Measurements from ENCODE around the gene IQCF2.

The IQCF2 gene

DNA sequence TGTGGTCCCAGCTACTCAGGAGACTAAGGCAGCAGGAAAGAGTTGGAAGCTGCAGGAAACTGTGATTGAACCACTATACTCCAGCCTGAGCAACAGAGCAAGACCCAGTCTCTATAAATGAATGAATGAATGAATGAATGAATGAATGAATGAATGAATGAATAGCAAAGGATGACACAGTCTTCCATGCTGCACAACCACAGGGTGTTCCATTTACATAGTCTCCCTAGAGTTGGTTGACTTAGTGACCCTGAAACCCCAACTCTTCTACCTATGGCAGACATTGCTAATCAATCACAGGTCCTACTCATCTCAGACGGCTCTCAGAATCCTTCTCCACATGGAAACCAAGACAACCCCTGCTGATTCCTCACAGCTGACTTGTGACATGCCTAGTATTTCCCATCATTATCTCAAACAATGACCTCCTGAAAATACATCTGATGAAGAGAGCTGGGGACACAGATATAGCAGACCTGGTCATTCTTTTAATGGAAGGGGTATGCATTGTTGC lies 11.9 kb downstream of the IQCF2 start:
- TF ChIP-seq, protein P1, sequence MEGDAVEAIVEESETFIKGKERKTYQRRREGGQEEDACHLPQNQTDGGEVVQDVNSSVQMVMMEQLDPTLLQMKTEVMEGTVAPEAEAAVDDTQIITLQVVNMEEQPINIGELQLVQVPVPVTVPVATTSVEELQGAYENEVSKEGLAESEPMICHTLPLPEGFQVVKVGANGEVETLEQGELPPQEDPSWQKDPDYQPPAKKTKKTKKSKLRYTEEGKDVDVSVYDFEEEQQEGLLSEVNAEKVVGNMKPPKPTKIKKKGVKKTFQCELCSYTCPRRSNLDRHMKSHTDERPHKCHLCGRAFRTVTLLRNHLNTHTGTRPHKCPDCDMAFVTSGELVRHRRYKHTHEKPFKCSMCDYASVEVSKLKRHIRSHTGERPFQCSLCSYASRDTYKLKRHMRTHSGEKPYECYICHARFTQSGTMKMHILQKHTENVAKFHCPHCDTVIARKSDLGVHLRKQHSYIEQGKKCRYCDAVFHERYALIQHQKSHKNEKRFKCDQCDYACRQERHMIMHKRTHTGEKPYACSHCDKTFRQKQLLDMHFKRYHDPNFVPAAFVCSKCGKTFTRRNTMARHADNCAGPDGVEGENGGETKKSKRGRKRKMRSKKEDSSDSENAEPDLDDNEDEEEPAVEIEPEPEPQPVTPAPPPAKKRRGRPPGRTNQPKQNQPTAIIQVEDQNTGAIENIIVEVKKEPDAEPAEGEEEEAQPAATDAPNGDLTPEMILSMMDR (IDR thresholded peaks at IDR 0.05; ENCODE audit: insufficient read depth, low read length, poor library complexity, severe bottlenecking): no peak
- DNase-seq (ENCODE audit: extremely low read depth, insufficient read length): no peak

DNA sequence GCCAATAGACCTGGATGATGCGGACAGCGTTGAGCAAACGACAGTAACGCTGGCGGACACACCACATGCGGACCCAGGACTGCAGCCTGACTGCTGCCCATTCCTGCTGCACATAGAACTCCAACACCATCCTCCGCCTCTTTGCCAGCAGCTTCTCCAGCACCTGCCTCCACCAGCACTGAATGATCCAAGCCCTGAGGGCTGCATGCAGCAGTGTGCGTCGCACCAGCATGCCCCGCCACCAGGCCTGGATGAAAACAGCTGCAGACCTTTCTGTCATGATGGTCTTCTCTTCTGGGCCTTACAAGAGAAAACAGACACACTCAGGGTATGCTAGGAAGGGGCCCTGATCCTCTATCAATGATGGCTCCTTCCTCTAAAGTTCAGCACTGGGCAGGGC lies 12.5 kb downstream of the IQCF2 start:
- TF ChIP-seq, protein P1 (IDR thresholded peaks at IDR 0.05; ENCODE audit: insufficient read depth, low read length, poor library complexity, severe bottlenecking): no peak
- no peak for DNase-seq (ENCODE audit: extremely low read depth, insufficient read length)
- H3K4me3 ChIP-seq (replicated peaks; ENCODE audit: low read depth, low read length): no peak overlapping the region
- no peaks in the 10 kb centered on the region; the same call in none of the 2 replicates for H3K27me3 ChIP-seq (replicated peaks; ENCODE audit: control insufficient read depth, insufficient read depth, low read length)
- H3K36me3 ChIP-seq (ENCODE audit: control insufficient read depth, insufficient read depth, low read length): no peaks in the 10 kb centered on the region

More for the DNA sequence above, 11.9 kb downstream of the IQCF2 start:
- no peaks in the 10 kb centered on the region for H3K36me3 ChIP-seq (ENCODE audit: control insufficient read depth, insufficient read depth, low read length)
- H3K27me3 ChIP-seq (replicated peaks; ENCODE audit: control insufficient read depth, insufficient read depth, low read length): no peaks in the 10 kb centered on the region; the same call in none of the 2 replicates
- no peak overlapping the region for H3K4me3 ChIP-seq (replicated peaks; ENCODE audit: low read depth, low read length)

GRCh38 chr3:51874411-51874810 lies 13.0 kb downstream of the IQCF2 start:
- Histone ChIP-seq H3K4me3 (replicated peaks; ENCODE audit: low read depth, low read length) (no peak overlapping the region), H3K36me3 (ENCODE audit: control insufficient read depth, insufficient read depth, low read length) (no peaks in the 10 kb centered on the region), H3K27me3 (replicated peaks; ENCODE audit: control insufficient read depth, insufficient read depth, low read length) (no peaks in the 10 kb centered on the region; the same call in none of the 2 replicates)
- DNase-seq (ENCODE audit: extremely low read depth, insufficient read length): no peak
- TF ChIP-seq, protein P1 (IDR thresholded peaks at IDR 0.05; ENCODE audit: insufficient read depth, low read length, poor library complexity, severe bottlenecking): no peak

DNA sequence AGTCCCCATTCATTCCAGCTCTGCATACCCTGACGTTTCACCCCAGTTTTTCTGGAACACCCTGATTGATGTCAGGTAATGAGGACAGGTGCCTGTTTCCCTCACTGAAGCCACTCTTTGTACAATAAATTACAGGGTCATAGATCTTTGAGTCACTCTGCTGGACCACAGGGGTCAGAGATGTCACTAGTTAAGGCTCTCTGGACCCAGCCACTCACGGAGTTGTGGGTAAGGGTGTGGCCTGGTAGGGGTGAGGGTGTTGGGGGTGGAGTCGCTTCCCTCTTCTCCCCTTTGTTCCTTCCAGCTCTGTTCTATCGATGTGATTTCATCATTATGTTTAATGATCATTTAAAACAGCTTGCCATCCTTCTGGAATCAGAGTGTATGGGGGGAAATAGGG lies 13.5 kb downstream of the IQCF2 start:
- no peaks in the 10 kb centered on the region for H3K36me3 ChIP-seq (ENCODE audit: control insufficient read depth, insufficient read depth, low read length)
- H3K27me3 ChIP-seq (replicated peaks; ENCODE audit: control insufficient read depth, insufficient read depth, low read length): no peaks in the 10 kb centered on the region; the same call in none of the 2 replicates
- TF ChIP-seq, protein P1 (IDR thresholded peaks at IDR 0.05; ENCODE audit: insufficient read depth, low read length, poor library complexity, severe bottlenecking): no peak
- no peak overlapping the region for H3K4me3 ChIP-seq (replicated peaks; ENCODE audit: low read depth, low read length)
- DNase-seq (ENCODE audit: extremely low read depth, insufficient read length): no peak

- TF ChIP-seq, protein P1 (IDR thresholded peaks at IDR 0.05; ENCODE audit: insufficient read depth, low read length, poor library complexity, severe bottlenecking): no peak
- DNase-seq (ENCODE audit: extremely low read depth, insufficient read length): no peak
Observed at GRCh38 chr3:51875501-51875900, 14.1 kb downstream of the IQCF2 start, which contains the start of gene IQCF5. Gene IQCF5 (minus strand): TSS chr3:51875601. CDS start chr3:51875531, 70 bp downstream.

GRCh38 chr3:51876186-51876585 lies 14.8 kb downstream of the IQCF2 start:
- DNase-seq (ENCODE audit: extremely low read depth, insufficient read length): no peak
- TF ChIP-seq, protein P1 (IDR thresholded peaks at IDR 0.05; ENCODE audit: insufficient read depth, low read length, poor library complexity, severe bottlenecking): no peak
- H3K4me3 ChIP-seq (replicated peaks; ENCODE audit: low read depth, low read length): no peak overlapping the region
- no peaks in the 10 kb centered on the region for H3K36me3 ChIP-seq (ENCODE audit: control insufficient read depth, insufficient read depth, low read length)
- no peaks in the 10 kb centered on the region; the same call in none of the 2 replicates for H3K27me3 ChIP-seq (replicated peaks; ENCODE audit: control insufficient read depth, insufficient read depth, low read length)

More at GRCh38 chr3:51875501-51875900, 14.1 kb downstream of the IQCF2 start, which contains the start of gene IQCF5:
- H3K36me3 ChIP-seq (ENCODE audit: control insufficient read depth, insufficient read depth, low read length): no peaks in the 10 kb centered on the region
- H3K27me3 ChIP-seq (replicated peaks; ENCODE audit: control insufficient read depth, insufficient read depth, low read length): no peaks in the 10 kb centered on the region; the same call in none of the 2 replicates
- no peak within 1 kb of the TSS for H3K4me3 ChIP-seq (replicated peaks; ENCODE audit: low read depth, low read length)

Measured in GM06990 (cell line).